HG03060 (cell line): ENCODE results near the gene RSPH1.

Experiments
- ATAC-seq: cut with Tn5 transposase; IDR thresholded peaks from one replicate; pipeline ENCODE4 v1.9.1; 2021; ENCODE audit warnings: low read depth, moderate number of reproducible peaks; ENCODE audit not compliant: unreplicated experiment

The RSPH1 gene

DNA sequence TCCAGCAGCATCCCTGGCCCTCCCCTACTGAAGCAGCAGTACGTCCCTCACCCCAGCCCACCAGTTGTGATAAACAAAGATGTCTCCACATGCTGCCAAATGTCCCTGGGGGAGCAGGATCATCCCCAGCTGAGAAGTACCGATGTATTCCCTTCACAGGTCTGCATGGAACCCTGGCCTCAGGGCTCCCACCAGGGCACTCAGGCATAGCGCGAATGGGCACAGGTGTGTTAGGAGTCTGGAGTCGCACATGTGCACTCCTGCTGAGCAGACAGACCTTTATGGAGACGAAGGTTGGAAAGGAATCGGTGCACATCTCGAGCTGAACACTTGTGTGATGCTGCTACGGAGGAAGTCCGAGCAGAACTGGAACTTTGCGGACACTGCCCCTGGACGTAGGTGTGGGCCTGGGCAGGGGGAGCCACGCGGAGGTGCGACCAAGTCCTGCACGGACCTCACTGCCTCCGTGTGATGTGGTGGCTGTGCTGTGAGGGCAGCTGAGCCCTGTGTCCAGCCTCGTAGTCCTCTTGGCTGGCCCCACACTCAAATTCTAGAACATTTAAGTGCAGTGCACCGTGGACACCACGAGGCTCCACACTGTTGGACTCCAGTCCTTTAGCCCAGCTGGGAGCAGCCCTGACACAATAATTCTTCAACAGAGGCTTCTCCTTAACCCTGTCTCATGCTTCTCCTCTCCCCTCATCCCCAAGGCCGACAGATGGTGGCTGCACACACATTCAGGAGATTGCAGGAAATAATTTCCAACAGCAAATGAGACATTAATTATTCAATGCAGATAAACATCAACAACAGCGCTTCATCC is 43.4 kb downstream of the RSPH1 start:
- ATAC-seq = no peak

DNA sequence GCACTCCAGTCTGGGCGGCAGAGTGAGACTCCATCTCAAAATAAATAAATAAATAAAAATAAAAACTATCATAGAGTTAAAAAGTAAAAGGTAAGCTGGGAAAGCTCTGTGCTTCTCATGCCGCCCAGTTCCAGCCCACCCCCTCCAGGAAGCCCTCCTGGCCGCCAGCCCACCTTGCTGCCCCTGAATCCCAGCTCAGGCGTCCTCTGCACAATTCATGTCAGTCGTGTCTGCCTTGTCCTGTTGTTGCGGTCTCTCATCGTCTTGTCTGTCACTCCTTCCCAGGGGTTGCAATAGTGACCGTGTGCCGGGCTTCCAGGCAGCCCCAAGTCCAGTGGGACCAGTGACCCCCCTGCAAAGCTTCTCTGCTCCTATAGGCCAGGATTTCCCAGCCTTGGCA is 44.1 kb downstream of the RSPH1 start:
- no peak for ATAC-seq

GRCh38 chr21:42448686-42449085 is 47.3 kb downstream of the RSPH1 start:
- ATAC-seq = no peak

DNA sequence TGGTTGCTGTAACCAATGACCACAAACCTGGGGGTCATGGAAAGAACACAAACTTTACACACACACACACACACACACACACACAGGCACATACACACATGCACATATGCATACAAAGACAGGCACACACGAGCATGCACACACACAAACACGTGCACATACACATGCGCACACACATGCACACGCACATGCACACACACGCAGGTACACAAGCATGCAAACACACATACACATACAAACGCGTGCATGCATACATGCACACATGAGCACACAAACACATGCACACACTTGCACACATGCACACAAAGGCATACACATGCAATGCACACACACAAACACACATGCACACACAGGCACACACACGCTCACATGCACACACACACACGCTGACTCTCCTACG is 48.3 kb downstream of the RSPH1 start:
- ATAC-seq = no peak

DNA sequence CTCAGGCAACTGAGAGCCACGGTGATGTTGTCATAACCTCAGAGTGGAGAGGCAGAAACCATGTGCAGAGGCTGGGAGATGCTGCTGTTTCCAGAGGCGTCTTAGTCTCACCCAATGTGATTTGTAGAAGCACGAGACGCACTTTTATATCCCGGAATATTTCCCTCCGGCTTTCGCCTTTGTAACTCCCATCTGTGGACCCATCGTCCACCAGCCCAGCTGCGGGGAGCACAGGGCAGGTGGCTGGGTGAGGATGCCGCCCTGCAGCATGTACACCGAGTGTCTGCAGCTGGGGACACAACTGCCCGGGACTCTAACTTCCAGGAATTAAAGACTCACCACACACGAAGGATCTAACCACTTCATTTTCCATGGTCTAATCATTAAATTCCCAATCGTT is 48.8 kb downstream of the RSPH1 start:
- ATAC-seq = no peak

DNA sequence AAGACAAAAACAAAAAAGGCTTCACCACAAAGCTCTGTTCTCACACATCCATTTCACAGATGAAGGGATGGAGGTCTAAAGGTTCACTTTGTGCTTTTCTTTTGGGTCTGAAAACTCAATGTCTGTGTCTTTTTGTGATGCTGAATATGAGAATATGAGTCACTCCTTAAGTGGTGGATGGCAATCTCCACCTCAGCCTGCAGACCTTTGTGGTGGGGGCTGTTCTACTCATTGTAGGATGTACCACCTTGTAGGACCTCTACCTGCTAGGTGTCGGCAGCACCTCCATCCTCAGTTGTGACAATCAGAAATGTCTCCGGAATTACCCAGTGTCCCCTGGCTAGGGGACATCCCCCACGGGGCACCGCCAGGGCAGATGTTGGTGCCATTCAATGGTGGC is 49.5 kb downstream of the RSPH1 start:
- ATAC-seq = no peak

GRCh38 chr21:42445311-42445710 is 50.7 kb downstream of the RSPH1 start:
- no peak for ATAC-seq

DNA sequence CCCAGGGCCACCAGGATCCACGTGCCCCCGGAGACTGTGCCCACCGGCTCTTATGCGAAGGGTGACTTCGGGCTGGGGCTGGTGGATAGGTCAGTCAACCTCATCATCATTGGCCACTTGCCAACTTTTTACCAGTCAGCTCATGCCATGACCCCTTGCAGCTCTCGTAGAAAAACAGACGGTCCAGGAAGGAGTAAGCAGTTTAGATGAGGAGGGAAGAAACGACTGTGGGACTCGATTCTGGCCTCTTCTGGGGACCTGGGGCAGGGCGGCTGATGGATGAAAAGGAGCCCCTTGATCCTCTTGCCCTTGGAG is 51.3 kb downstream of the RSPH1 start:
- ATAC-seq = no peak

DNA sequence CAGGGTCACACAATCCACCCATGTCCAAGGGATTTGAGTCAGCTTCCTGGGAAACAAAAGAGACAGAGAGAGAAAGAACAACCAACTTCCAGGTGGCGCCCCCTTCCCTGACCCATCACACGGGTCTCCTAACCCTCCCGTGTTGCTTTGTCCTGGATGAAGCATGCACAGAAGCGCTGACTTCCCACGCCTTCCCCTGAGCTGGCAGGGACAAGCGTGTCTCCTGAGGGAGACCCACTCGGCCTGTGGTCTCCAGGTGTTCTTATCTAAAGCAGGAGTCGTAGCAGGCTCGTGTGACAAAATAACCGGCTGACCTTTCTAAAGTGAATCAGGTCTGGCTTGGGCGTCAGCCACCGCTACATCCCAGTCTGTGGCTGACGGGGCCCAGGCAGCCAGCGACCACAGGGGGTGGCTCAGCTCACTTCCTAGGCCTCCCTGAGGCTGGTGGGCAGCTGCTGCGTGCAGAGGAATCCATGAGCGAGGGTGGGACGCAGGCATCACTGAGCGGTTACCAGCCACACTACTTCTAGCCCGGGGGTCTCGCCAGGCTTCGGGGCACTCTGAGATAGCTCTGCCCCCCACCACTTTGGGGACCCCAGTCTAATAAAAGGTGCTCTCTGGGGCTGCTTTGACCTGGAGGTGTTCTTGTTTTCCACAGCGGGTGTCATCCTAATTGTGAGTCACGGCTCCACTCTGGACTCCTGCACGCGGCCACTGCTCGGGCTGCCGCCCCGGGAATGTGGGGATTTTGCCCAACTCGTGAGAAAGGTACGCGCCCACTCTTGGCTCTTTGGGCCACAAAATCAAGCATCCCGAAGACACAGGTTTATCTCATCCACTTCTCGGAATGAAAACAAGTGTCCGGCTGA is 51.9 kb downstream of the RSPH1 start:
- ATAC-seq = no peak

- no peak for ATAC-seq
These were observed 52.7 kb downstream of the RSPH1 start for GRCh38 chr21:42443181-42443785.

DNA sequence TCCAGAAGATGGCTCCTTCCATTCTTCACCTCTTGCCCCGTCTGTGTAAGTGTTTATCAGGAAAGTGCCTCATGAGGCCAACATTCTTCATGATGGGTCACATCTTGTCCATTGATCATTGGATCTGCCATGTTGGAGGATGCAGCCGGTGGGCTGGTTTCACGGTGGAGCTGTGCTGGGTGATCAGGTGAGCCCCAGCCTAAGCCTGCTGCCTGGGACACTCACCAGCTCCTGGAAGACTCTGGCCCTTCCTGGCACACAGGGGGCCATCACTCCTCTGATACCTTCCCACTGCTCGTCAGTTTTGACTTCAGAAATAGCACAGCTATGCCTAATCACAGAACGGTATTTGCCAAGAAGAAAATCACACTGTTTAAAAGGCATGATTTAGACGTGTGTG is 54.1 kb downstream of the RSPH1 start:
- ATAC-seq = no peak

GRCh38 chr21:42440187-42440792 is 55.7 kb downstream of the RSPH1 start:
- ATAC-seq = no peak

- no peak for ATAC-seq
These were observed 56.5 kb downstream of the RSPH1 start for GRCh38 chr21:42439284-42440186.

DNA sequence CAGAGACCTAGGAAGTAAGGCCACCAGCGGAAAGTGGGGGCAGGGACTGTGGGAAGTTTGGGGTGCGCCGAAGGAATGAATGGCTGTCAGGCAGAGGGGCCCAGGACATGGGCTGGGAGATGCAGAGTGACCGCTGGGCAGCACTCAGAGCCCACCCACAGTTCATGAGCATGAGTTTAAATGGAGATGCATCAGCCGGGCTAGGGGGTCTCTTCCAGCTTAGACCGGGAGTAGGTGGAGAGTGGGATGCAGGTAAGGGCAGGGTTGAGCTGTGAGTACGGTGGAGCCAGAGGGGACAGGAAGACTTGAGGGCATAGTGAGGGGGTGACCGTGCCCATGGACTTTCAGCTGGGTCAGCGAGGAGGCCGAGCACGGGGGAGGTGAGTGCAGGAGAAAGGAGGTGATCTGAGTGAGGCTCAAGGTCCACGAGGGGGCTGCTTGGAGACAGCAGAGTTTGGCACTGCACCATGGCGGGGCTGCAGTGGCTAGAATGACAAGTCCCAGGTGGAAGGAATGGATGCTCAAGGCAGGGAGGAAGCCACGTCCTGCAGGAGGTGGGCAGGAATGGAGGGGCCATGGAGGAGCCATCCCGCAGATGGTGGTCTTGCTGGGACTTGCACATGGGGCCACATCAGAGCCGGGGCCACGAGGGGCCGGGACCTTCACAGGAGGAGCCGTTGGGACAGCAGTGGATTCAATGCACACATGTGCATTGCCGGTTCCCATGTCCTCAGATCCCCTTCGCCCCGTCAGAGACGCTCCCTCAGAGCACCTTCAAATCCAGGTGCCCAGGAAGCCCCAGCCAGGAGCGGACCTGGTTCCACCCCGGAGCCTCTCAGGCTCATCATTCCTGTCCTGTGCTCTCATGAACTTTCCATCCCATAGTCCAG is 57.5 kb downstream of the RSPH1 start:
- no peak for ATAC-seq

DNA sequence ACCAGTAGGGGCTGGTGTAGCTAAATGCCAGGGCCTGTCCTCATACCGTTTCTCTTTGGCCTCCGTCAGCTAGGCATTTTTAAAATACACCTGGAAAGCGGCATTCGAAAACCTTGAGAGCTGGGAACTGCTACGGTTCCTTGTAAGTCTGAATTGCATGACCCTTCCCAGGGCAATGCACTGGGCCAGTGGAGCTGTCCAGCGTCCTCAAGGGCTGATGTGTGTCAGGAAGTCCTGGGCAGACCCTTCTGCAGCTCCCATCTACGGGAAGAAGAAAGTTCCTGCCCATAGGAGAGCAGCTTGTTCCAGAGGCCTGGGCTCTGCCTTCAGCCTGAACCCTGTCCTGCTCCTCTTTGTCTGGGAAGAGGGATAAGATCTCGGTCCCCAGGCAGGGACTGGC is 58.2 kb downstream of the RSPH1 start:
- ATAC-seq = no peak

- ATAC-seq = no peak
These were observed 59.1 kb downstream of the RSPH1 start for GRCh38 chr21:42436914-42437313.

GRCh38 chr21:42435833-42436232 is 60.2 kb downstream of the RSPH1 start:
- no peak for ATAC-seq

- no peak for ATAC-seq
These were observed 60.6 kb downstream of the RSPH1 start for GRCh38 chr21:42435401-42435800.

GRCh38 chr21:42434884-42435283 is 61.1 kb downstream of the RSPH1 start:
- ATAC-seq = no peak
